ENCODE results near the gene MAP3K20.
"Not testable (repeated sequence)": the region's sequence is repeated elsewhere in the genome, so short reads cannot be mapped to it uniquely, and the experiment has no call there.

DNA sequence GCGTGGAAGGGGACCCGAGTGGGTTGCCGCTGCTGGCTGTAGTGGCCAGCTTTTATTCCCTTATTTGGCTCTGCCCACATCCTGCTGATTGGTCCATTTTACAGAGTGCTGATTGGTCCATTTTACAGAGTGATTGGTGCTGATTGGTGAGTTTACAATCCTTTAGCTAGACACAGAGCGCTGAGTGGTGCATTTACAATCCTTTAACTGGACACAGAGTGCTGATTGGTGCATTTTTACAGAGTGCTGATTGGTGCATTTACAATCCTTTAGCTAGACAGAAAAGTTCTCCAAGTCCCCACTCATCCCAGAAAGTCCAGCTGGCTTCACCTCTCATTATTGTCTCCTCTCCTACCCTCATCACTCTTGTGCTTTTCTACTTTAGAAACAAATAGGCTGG is 225.9 kb downstream of the MAP3K20 start:
- not testable (repeated sequence) for TF ChIP-seq NRF1 (IDR thresholded peaks at IDR 0.05; ENCODE audit: low read depth, low read length); GABPA (IDR thresholded peaks at IDR 0.05; ENCODE audit: low read depth); RFX5 (IDR thresholded peaks at IDR 0.05; ENCODE audit: low read length); CTCF (IDR thresholded peaks at IDR 0.05); YY1 (IDR thresholded peaks at IDR 0.05; ENCODE audit: low read depth); POLR2AphosphoS5 (IDR thresholded peaks at IDR 0.05; ENCODE audit: low read depth, low read length); JUND (IDR thresholded peaks at IDR 0.05); SIN3A (IDR thresholded peaks at IDR 0.05; ENCODE audit: borderline replicate concordance, low read depth, low read length)

All from SK-N-SH (cell line).